Measurements from ENCODE around the gene BCAS3. TPM values are rescaled to one million over a fixed set of nuclear protein-coding genes. Genes with fewer than 3 reads are reported as not detected.

BCAS3 gene
- total and polyA plus RNA-seq, 4 donors = 11.6 to 47.6 (median 27.4) TPM

DNA sequence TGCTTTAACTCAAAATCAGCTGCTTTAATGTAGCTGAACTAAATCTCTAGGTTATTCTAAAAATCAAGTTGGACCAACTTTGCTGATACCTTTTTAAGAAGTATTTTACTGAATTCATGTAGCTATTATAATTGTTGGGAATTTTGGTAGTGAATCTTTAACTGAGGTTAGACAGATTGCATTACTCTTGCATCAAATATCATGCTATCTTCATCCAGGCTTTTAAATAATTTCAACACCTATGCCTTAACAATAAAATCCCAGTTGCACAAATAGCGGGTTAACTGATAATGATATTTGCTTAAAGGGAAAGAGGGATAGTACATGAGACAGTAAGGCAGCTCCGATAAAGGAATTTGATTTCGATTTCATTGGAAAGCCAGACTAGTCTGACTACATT lies 480.7 kb downstream of the BCAS3 start:
- ATAC-seq (ENCODE audit: low FRiP score) (no peak), DNase-seq (no peak)
- WGBS, 2 donors = 94 to 97% methylated on average over 3 of the region's 3 CpGs
- H3K27ac ChIP-seq (ENCODE audit: low read depth in 1 of 2, low read length in 2 of 2) = no peak overlapping the region
- no peaks in the 10 kb centered on the region for H3K36me3 ChIP-seq (ENCODE audit: control insufficient read depth in 1 of 2, insufficient read depth in 2 of 2, low read length in 1 of 2)
- intact Hi-C loops (cut with DNase I) = no loop called here
- H3K4me1 ChIP-seq (ENCODE audit: control insufficient read depth in 1 of 2, insufficient read depth in 2 of 2, low read length in 2 of 2) = peaks cover 0 to 2% of the 10 kb centered on the region in 2 donors
- no peak overlapping the region for H3K4me3 ChIP-seq (ENCODE audit: low read length in 2 of 2)
- H3K9me3 ChIP-seq (ENCODE audit: control insufficient read depth, low read length) = no peaks in the 10 kb centered on the region
- H3K27me3 ChIP-seq (ENCODE audit: control insufficient read depth in 1 of 2, insufficient read depth in 2 of 2, low read length in 1 of 2) = no peaks in the 10 kb centered on the region

DNA sequence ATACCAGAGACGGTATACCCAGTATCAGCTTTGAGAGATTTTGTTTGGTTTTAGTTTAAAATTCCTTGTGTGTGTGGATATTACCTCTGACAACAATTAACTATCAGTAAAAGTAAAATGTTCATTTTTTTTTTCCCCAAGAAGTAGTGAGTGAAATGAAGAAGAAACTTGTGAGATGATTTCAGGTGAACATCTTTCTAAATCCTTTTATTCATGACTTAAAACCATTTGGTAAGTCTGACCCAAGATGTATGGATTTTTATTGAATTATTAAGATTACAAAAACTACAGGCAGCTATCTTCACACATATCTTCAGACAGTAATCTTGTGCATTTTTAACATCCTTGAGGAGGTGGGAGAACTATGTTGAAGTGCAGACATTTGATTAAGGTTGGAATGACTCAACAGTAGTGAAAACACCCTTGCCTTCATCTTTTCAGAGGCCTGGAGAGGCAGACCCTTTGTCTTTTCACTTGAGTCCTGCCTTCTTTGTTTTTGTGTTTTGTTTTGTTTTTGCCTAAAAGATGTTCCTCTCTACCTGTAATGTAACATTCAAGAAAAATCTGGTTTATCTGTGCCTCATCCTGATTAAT lies 481.7 kb downstream of the BCAS3 start:
- WGBS, 2 donors = 95 to 96% methylated on average over 1 of the region's 1 CpG
- Histone ChIP-seq H3K4me1 (ENCODE audit: control insufficient read depth in 1 of 2, insufficient read depth in 2 of 2, low read length in 2 of 2) (no peaks in the 10 kb centered on the region), H3K27ac (ENCODE audit: low read depth in 1 of 2, low read length in 2 of 2) (no peak overlapping the region), H3K9me3 (ENCODE audit: control insufficient read depth, low read length) (no peaks in the 10 kb centered on the region), H3K4me3 (ENCODE audit: low read length in 2 of 2) (no peak overlapping the region), H3K27me3 (ENCODE audit: control insufficient read depth in 1 of 2, insufficient read depth in 2 of 2, low read length in 1 of 2) (no peaks in the 10 kb centered on the region), H3K36me3 (ENCODE audit: control insufficient read depth in 1 of 2, insufficient read depth in 2 of 2, low read length in 1 of 2) (no peaks in the 10 kb centered on the region)
- DNase-seq = no peak
- no peak for ATAC-seq (ENCODE audit: low FRiP score)
- intact Hi-C loops (cut with DNase I) = no loop called here

DNA sequence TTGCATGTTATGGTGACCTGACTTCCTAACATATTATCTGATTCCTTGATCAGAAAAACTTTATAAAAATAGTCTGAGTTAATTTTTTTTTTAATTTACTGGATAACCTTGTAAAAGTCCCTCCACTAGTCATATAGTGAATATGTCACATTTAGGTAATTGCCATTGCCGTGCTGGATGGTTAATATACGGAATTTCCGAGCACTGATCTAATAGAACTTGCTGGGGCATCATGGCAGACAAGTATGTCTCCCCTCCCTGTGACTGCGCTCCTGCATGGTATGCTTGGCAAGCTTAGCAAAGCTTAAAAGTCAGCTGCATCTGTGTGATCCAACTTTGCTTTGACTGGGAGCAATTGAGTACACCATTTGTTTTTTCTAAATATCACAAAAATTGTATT lies 482.6 kb downstream of the BCAS3 start:
- ATAC-seq (ENCODE audit: low FRiP score) (no peak), DNase-seq (no peak)
- H3K4me3 ChIP-seq (ENCODE audit: low read length in 2 of 2) = no peak overlapping the region
- no peaks in the 10 kb centered on the region for H3K4me1 ChIP-seq (ENCODE audit: control insufficient read depth in 1 of 2, insufficient read depth in 2 of 2, low read length in 2 of 2)
- H3K27me3 ChIP-seq (ENCODE audit: control insufficient read depth in 1 of 2, insufficient read depth in 2 of 2, low read length in 1 of 2) = no peaks in the 10 kb centered on the region
- H3K27ac ChIP-seq (ENCODE audit: low read depth in 1 of 2, low read length in 2 of 2) = no peak overlapping the region
- intact Hi-C loops (cut with DNase I) = no loop called here
- no peaks in the 10 kb centered on the region for H3K36me3 ChIP-seq (ENCODE audit: control insufficient read depth in 1 of 2, insufficient read depth in 2 of 2, low read length in 1 of 2)
- 93% methylated on average over 4 of the region's 4 CpGs for WGBS, 2 donors
- no peaks in the 10 kb centered on the region for H3K9me3 ChIP-seq (ENCODE audit: control insufficient read depth, low read length)

DNA sequence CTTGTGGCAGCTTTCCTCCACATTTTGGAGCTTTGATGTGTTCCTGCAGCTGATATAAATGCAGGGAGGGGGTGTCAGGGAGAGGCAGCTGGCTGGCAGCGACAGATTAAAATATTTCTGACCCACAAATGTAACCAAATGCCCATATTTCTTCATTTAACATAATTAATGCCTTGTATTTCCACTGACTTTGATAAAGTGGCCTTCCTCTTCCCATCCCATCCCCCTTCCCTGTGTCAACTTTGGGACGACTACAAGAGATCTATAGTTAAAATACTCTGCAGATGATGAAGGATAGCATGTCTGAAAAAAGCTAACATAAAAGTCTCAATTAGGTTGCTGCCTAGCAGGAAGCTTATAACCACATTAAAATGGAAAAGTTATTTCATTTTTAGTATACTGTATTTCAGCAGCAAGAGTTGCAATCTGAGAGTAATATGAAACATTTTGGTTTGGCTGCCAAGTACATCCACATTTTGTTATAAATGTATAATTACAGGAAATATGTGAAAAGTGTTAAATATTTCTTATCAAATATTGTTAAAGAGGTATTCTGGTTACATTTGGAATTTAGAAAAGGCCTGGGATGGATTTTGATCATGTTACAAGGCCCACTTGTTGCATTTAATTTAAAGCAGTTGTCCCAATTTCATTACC lies 483.3 kb downstream of the BCAS3 start:
- no peak for ATAC-seq (ENCODE audit: low FRiP score)
- no peak overlapping the region for H3K4me3 ChIP-seq (ENCODE audit: low read length in 2 of 2)
- no peaks in the 10 kb centered on the region for H3K27me3 ChIP-seq (ENCODE audit: control insufficient read depth in 1 of 2, insufficient read depth in 2 of 2, low read length in 1 of 2)
- H3K36me3 ChIP-seq (ENCODE audit: control insufficient read depth in 1 of 2, insufficient read depth in 2 of 2, low read length in 1 of 2) = no peaks in the 10 kb centered on the region
- H3K4me1 ChIP-seq (ENCODE audit: control insufficient read depth in 1 of 2, insufficient read depth in 2 of 2, low read length in 2 of 2) = no peaks in the 10 kb centered on the region
- H3K9me3 ChIP-seq (ENCODE audit: control insufficient read depth, low read length) = no peaks in the 10 kb centered on the region
- DNase-seq = no peak
- WGBS, 2 donors = 89 to 93% methylated on average over 2 of the region's 2 CpGs
- intact Hi-C loops (cut with DNase I) = no loop called here
- H3K27ac ChIP-seq (ENCODE audit: low read depth in 1 of 2, low read length in 2 of 2) = no peak overlapping the region

- Histone ChIP-seq H3K4me3 (ENCODE audit: low read length in 2 of 2) (no peak overlapping the region), H3K27me3 (ENCODE audit: control insufficient read depth in 1 of 2, insufficient read depth in 2 of 2, low read length in 1 of 2) (no peaks in the 10 kb centered on the region), H3K27ac (ENCODE audit: low read depth in 1 of 2, low read length in 2 of 2) (no peak overlapping the region), H3K4me1 (ENCODE audit: control insufficient read depth in 1 of 2, insufficient read depth in 2 of 2, low read length in 2 of 2) (no peaks in the 10 kb centered on the region), H3K9me3 (ENCODE audit: control insufficient read depth, low read length) (no peaks in the 10 kb centered on the region), H3K36me3 (ENCODE audit: control insufficient read depth in 1 of 2, insufficient read depth in 2 of 2, low read length in 1 of 2) (no peaks in the 10 kb centered on the region)
- WGBS, 2 donors = 93 to 96% methylated on average over 9 of the region's 9 CpGs
- intact Hi-C loops (cut with DNase I) = no loop called here
- no peak for DNase-seq
- ATAC-seq (ENCODE audit: low FRiP score) = no peak
Observed at GRCh38 chr17:61161615-61162134, 484.0 kb downstream of the BCAS3 start.

DNA sequence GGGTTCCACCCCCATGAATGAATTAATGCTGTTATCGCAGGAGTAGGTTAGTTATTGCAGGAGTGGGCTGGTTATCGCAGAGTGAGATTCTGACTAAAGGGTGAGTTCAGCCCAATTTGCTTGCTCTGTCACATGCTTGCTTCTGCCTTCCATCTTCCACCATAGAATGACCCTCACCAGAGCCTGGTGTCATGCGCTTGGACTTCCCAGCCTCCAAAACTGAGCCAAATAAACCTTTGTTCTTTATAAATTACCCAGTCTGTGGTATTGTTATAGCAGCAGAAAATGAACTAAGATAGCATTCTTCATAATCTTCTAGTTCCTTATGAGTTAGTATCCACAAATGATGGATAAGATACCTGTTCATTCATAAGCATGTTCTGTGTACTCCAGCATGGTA lies 486.9 kb downstream of the BCAS3 start:
- Histone ChIP-seq H3K36me3 (ENCODE audit: control insufficient read depth in 1 of 2, insufficient read depth in 2 of 2, low read length in 1 of 2) (no peaks in the 10 kb centered on the region), H3K27me3 (ENCODE audit: control insufficient read depth in 1 of 2, insufficient read depth in 2 of 2, low read length in 1 of 2) (no peaks in the 10 kb centered on the region), H3K4me3 (ENCODE audit: low read length in 2 of 2) (no peak overlapping the region), H3K4me1 (ENCODE audit: control insufficient read depth in 1 of 2, insufficient read depth in 2 of 2, low read length in 2 of 2) (no peaks in the 10 kb centered on the region), H3K9me3 (ENCODE audit: control insufficient read depth, low read length) (no peaks in the 10 kb centered on the region), H3K27ac (ENCODE audit: low read depth in 1 of 2, low read length in 2 of 2) (no peak overlapping the region)
- WGBS, 2 donors = 97 to 98% methylated on average over 3 of the region's 3 CpGs
- DNase-seq (no peak), ATAC-seq (ENCODE audit: low FRiP score) (no peak)
- intact Hi-C loops (cut with DNase I) = no loop called here

- Histone ChIP-seq H3K27me3 (ENCODE audit: control insufficient read depth in 1 of 2, insufficient read depth in 2 of 2, low read length in 1 of 2) (no peaks in the 10 kb centered on the region), H3K4me3 (ENCODE audit: low read length in 2 of 2) (no peak overlapping the region), H3K36me3 (ENCODE audit: control insufficient read depth in 1 of 2, insufficient read depth in 2 of 2, low read length in 1 of 2) (no peaks in the 10 kb centered on the region), H3K27ac (ENCODE audit: low read depth in 1 of 2, low read length in 2 of 2) (no peak overlapping the region), H3K9me3 (ENCODE audit: control insufficient read depth, low read length) (no peaks in the 10 kb centered on the region), H3K4me1 (ENCODE audit: control insufficient read depth in 1 of 2, insufficient read depth in 2 of 2, low read length in 2 of 2) (no peaks in the 10 kb centered on the region)
- WGBS, 2 donors = 91 to 93% methylated on average over 1 of the region's 1 CpG
- intact Hi-C loops (cut with DNase I) = no loop called here
- DNase-seq = no peak
- ATAC-seq (ENCODE audit: low FRiP score) = no peak
Observed at GRCh38 chr17:61167075-61167474, 489.4 kb downstream of the BCAS3 start.

DNA sequence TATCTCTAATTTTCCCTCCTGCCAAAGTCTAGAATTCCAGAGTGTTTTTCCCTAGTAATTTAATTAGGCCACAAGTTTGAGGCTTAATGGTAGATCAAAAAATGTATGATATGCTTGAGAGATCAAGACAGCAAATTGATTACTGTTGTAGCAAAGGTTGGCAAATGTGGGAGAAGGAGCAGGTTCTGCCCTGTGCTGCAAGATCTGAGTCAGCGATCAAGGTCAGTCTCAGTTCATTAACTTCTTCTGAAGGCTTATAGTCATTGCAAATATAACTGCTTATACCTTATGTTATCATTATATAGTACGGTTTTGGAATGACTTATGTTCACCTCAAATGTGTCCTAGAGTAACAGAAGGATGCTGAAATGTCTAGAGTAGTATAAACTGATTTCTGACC lies 490.9 kb downstream of the BCAS3 start:
- intact Hi-C loops (cut with DNase I) = no loop called here
- no peak for ATAC-seq (ENCODE audit: low FRiP score)
- no peaks in the 10 kb centered on the region for H3K36me3 ChIP-seq (ENCODE audit: control insufficient read depth in 1 of 2, insufficient read depth in 2 of 2, low read length in 1 of 2)
- H3K27ac ChIP-seq (ENCODE audit: low read depth in 1 of 2, low read length in 2 of 2) = no peak overlapping the region
- no peaks in the 10 kb centered on the region for H3K4me1 ChIP-seq (ENCODE audit: control insufficient read depth in 1 of 2, insufficient read depth in 2 of 2, low read length in 2 of 2)
- H3K9me3 ChIP-seq (ENCODE audit: control insufficient read depth, low read length) = no peaks in the 10 kb centered on the region
- H3K27me3 ChIP-seq (ENCODE audit: control insufficient read depth in 1 of 2, insufficient read depth in 2 of 2, low read length in 1 of 2) = no peaks in the 10 kb centered on the region
- WGBS, 2 donors = 93 to 95% methylated on average over 2 of the region's 2 CpGs
- DNase-seq = no peak
- no peak overlapping the region for H3K4me3 ChIP-seq (ENCODE audit: low read length in 2 of 2)

GRCh38 chr17:61174310-61174709 lies 496.7 kb downstream of the BCAS3 start:
- H3K27ac ChIP-seq (ENCODE audit: low read depth in 1 of 2, low read length in 2 of 2) = no peak overlapping the region
- no peak overlapping the region for H3K4me3 ChIP-seq (ENCODE audit: low read length in 2 of 2)
- DNase-seq (no peak), ATAC-seq (ENCODE audit: low FRiP score) (no peak)
- no peaks in the 10 kb centered on the region for H3K36me3 ChIP-seq (ENCODE audit: control insufficient read depth in 1 of 2, insufficient read depth in 2 of 2, low read length in 1 of 2)
- no peaks in the 10 kb centered on the region for H3K4me1 ChIP-seq (ENCODE audit: control insufficient read depth in 1 of 2, insufficient read depth in 2 of 2, low read length in 2 of 2)
- H3K27me3 ChIP-seq (ENCODE audit: control insufficient read depth in 1 of 2, insufficient read depth in 2 of 2, low read length in 1 of 2) = no peaks in the 10 kb centered on the region
- 96 to 100% methylated on average over 1 of the region's 1 CpG for WGBS, 2 donors
- no peaks in the 10 kb centered on the region for H3K9me3 ChIP-seq (ENCODE audit: control insufficient read depth, low read length)
- intact Hi-C loops (cut with DNase I) = no loop called here
